Measurements from ENCODE around the gene KRTAP5-5. TPM values are rescaled to one million over a fixed set of nuclear protein-coding genes. Genes with fewer than 3 reads are reported as not detected.
"Not testable (repeated sequence)": the region's sequence is repeated elsewhere in the genome, so short reads cannot be mapped to it uniquely, and the experiment has no call there.

KRTAP5-5 gene
- total RNA-seq, 1 experiment from 2014 or later: not detected

DNA sequence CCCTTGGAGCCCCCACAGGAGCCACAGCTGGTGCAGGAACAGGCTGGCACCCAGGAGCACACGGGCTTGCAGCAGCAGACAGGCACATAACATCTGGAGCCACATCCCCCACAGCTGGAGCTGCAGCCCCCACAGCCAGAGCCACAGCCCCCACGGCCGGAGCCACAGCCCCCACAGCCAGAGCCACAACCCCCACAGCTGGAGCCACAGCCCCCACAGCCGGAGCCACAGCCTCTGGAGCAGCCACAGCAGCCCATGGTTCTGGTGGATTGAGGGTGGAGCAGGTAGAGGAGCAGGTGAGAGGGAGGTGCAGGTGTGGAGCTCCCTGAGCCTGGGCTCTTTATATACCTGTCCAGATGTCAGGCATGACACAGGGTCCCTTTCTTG is 31.6 kb upstream of the KRTAP5-5 start, which contains the start of gene KRTAP5-2:
Gene KRTAP5-2 (minus strand): TSS at position 301 of the 387 bp plus-strand sequence. CDS start 44 bp downstream, at position 257.
- Mint-ChIP-seq H3K4me1 (ENCODE audit: low read depth, unreplicated experiment) (no peaks in the 10 kb centered on the region), H3K9me3 (ENCODE audit: unreplicated experiment) (no peaks in the 10 kb centered on the region), H3K27ac (ENCODE audit: unreplicated experiment) (no peak within 1 kb of the TSS), H3K27me3 (ENCODE audit: insufficient read depth, unreplicated experiment) (peaks cover 19% of the 10 kb centered on the region), H3K36me3 (ENCODE audit: insufficient read depth, unreplicated experiment) (no peaks in the 10 kb centered on the region), H3K4me3 (ENCODE audit: unreplicated experiment) (no peak within 1 kb of the TSS)
- intact Hi-C loops (cut with micrococcal nuclease; ENCODE audit: unreplicated experiment): no loop called here
- Histone ChIP-seq H3K27me3 (replicated peaks; ENCODE audit: control insufficient read depth, insufficient read depth, low read length) (no peaks in the 10 kb centered on the region; the same call in 1 of the 2 replicates), H3K9me3 (no peaks in the 10 kb centered on the region), H3K4me3 (ENCODE audit: low read depth, low read length) (no peak within 1 kb of the TSS), H3K4me1 (no peaks in the 10 kb centered on the region), H3K36me3 (ENCODE audit: control insufficient read depth, insufficient read depth, low read length) (no peaks in the 10 kb centered on the region)
- TF ChIP-seq, protein P1, sequence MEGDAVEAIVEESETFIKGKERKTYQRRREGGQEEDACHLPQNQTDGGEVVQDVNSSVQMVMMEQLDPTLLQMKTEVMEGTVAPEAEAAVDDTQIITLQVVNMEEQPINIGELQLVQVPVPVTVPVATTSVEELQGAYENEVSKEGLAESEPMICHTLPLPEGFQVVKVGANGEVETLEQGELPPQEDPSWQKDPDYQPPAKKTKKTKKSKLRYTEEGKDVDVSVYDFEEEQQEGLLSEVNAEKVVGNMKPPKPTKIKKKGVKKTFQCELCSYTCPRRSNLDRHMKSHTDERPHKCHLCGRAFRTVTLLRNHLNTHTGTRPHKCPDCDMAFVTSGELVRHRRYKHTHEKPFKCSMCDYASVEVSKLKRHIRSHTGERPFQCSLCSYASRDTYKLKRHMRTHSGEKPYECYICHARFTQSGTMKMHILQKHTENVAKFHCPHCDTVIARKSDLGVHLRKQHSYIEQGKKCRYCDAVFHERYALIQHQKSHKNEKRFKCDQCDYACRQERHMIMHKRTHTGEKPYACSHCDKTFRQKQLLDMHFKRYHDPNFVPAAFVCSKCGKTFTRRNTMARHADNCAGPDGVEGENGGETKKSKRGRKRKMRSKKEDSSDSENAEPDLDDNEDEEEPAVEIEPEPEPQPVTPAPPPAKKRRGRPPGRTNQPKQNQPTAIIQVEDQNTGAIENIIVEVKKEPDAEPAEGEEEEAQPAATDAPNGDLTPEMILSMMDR (IDR thresholded peaks at IDR 0.05; ENCODE audit: insufficient read depth in 1 of 2, low read depth in 1 of 2, low read length in 1 of 2, severe bottlenecking in 1 of 2, unreplicated experiment in 1 of 2): no peak
- ChIA-PET POLR2A (interaction anchor here (0.7 kb wide), 1 partner anchor 511 kb away, joined by 4 read pairs; no protein-coding TSS in a partner anchor), CTCF (interaction anchor here (0.6 to 1.5 kb wide), 4 partner anchors 9 to 588 kb away, joined by 3 to 4 read pairs (median 4); no protein-coding TSS in a partner anchor)
- BruUV-seq (replicated peaks): no TSS peak
- no peak for DNase-seq

DNA sequence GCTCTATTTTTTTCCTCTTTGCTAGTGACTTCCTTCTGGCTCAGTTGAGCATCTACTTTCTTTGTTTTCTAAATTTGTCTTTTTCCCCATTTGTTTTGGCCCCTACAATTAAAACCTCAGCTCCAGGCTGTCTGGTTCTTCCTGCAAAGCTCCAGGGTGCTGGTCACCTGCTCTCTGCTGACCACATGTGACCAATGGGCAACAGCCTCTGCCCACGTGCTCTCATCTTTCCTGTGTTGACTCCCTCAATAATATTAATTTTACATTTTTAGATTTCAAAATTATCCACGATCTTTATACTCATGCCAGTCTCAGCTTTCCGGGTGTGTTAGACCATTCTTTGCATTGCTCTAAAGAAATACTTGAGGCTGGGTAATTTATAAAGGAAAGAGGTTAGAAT is 31.2 kb upstream of the KRTAP5-5 start:
- H3K4me3 ChIP-seq (ENCODE audit: low read depth, low read length); intact Hi-C loops (cut with micrococcal nuclease; ENCODE audit: unreplicated experiment); H3K9me3 ChIP-seq; H3K36me3 Mint-ChIP-seq (ENCODE audit: insufficient read depth, unreplicated experiment); H3K4me1 ChIP-seq; BruUV-seq (replicated peaks); H3K4me1 Mint-ChIP-seq (ENCODE audit: low read depth, unreplicated experiment); H3K9me3 Mint-ChIP-seq (ENCODE audit: unreplicated experiment); H3K27me3 ChIP-seq (replicated peaks; ENCODE audit: control insufficient read depth, insufficient read depth, low read length); H3K4me3 Mint-ChIP-seq (ENCODE audit: unreplicated experiment); H3K36me3 ChIP-seq (ENCODE audit: control insufficient read depth, insufficient read depth, low read length); DNase-seq; H3K27ac Mint-ChIP-seq (ENCODE audit: unreplicated experiment): not testable (repeated sequence)
- ChIA-PET CTCF (interaction anchor here (0.6 to 0.8 kb wide), 3 partner anchors 10 to 587 kb away, joined by 3 to 4 read pairs (median 4); no protein-coding TSS in a partner anchor), POLR2A (interaction anchor here (0.7 kb wide), 1 partner anchor 511 kb away, joined by 4 read pairs; no protein-coding TSS in a partner anchor)
- H3K27me3 Mint-ChIP-seq (ENCODE audit: insufficient read depth, unreplicated experiment): peaks cover 22% of the 10 kb centered on the region

DNA sequence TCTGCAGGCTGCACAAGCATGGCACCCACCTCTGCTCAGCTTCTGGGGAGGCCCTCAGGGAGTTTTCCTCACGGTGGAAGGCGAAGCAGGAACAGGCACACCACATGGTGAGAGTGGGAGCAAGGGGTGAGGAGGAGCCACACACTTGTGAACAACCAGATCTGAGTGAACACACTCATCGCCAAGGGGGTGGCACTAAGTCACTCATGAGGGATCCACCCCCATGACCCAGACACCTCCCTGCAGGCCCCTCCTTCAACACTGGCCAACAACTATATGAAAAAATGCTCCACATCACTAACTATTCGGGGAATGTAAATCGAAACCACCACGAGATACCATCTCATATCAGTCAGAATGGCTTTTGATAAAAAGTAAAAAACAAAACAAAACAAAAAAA is 30.8 kb upstream of the KRTAP5-5 start:
- TF ChIP-seq, protein P1 (IDR thresholded peaks at IDR 0.05; ENCODE audit: insufficient read depth in 1 of 2, low read depth in 1 of 2, low read length in 1 of 2, severe bottlenecking in 1 of 2, unreplicated experiment in 1 of 2): no peak
- H3K36me3 ChIP-seq (ENCODE audit: control insufficient read depth, insufficient read depth, low read length): no peaks in the 10 kb centered on the region
- Mint-ChIP-seq H3K4me1 (ENCODE audit: low read depth, unreplicated experiment) (no peaks in the 10 kb centered on the region), H3K27ac (ENCODE audit: unreplicated experiment) (no peak overlapping the region), H3K36me3 (ENCODE audit: insufficient read depth, unreplicated experiment) (no peaks in the 10 kb centered on the region), H3K4me3 (ENCODE audit: unreplicated experiment) (no peak overlapping the region), H3K27me3 (ENCODE audit: insufficient read depth, unreplicated experiment) (peaks cover 22% of the 10 kb centered on the region), H3K9me3 (ENCODE audit: unreplicated experiment) (no peaks in the 10 kb centered on the region)
- intact Hi-C loops (cut with micrococcal nuclease; ENCODE audit: unreplicated experiment): no loop called here
- no peaks in the 10 kb centered on the region for H3K4me1 ChIP-seq
- no peaks in the 10 kb centered on the region; the same call in 1 of the 2 replicates for H3K27me3 ChIP-seq (replicated peaks; ENCODE audit: control insufficient read depth, insufficient read depth, low read length)
- H3K4me3 ChIP-seq (ENCODE audit: low read depth, low read length): no peak overlapping the region
- no TSS peak for BruUV-seq (replicated peaks)
- POLR2A ChIA-PET: interaction anchor here (0.7 kb wide), 1 partner anchor 510 kb away, joined by 4 read pairs; no protein-coding TSS in a partner anchor
- no peak for DNase-seq
- H3K9me3 ChIP-seq: no peaks in the 10 kb centered on the region
- CTCF ChIA-PET: interaction anchor here (0.8 kb wide), 1 partner anchor 24 kb away, joined by 4 read pairs; no protein-coding TSS in a partner anchor
